ENCODE data around the gene TRAPPC3L. TPM values are rescaled to one million over a fixed set of nuclear protein-coding genes. Genes with fewer than 3 reads are reported as not detected.

TRAPPC3L gene
- total and polyA plus RNA-seq, 2 of the 8 experiments (the other 6 are each of a cell fraction or from before 2014, with no cell fraction given) = not detected

DNA sequence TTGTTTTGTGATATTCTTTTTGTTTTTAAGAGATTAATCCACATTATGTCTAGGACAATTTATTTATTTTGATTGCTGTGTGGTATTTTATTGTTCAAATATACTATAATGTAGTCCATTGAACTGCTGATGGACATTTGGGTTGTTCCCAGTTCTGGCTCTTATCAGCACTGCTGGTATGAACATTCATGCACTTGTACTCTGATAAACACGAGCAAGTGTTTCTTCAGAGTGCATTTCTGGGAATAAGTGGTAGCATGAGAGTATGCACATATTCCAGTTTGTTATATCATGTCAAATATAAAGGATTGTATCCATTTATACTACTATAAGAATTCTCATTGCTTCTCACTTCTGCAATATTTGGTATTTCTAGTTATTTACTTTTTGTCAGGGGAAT lies 77.2 kb downstream of the TRAPPC3L start:
- TF ChIP-seq NRF1 (IDR thresholded peaks at IDR 0.05; ENCODE audit: low read depth, low read length) = no peak
- TF ChIP-seq CEBPB (IDR thresholded peaks at IDR 0.05; ENCODE audit: low read depth, low read length) = no peak
- no peak for TF ChIP-seq EGR1 (IDR thresholded peaks at IDR 0.05; ENCODE audit: borderline replicate concordance, low read depth, low read length)
- no peak for TF ChIP-seq BCL11A (IDR thresholded peaks at IDR 0.05; ENCODE audit: low read depth in 2 of 2, low read length in 2 of 2)
- TF ChIP-seq SP1 (IDR thresholded peaks at IDR 0.05; ENCODE audit: low read depth, low read length) = no peak
- TF ChIP-seq, protein P1, sequence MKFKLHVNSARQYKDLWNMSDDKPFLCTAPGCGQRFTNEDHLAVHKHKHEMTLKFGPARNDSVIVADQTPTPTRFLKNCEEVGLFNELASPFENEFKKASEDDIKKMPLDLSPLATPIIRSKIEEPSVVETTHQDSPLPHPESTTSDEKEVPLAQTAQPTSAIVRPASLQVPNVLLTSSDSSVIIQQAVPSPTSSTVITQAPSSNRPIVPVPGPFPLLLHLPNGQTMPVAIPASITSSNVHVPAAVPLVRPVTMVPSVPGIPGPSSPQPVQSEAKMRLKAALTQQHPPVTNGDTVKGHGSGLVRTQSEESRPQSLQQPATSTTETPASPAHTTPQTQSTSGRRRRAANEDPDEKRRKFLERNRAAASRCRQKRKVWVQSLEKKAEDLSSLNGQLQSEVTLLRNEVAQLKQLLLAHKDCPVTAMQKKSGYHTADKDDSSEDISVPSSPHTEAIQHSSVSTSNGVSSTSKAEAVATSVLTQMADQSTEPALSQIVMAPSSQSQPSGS (IDR thresholded peaks at IDR 0.05; ENCODE audit: low read length) = no peak
- no peak for TF ChIP-seq CBX5 (IDR thresholded peaks at IDR 0.05; ENCODE audit: low read depth, low read length)
- Histone ChIP-seq H3K27me3 (replicated peaks in 1 of 4; ENCODE audit: control insufficient read depth in 3 of 4, extremely low read depth in 1 of 4, insufficient read depth in 3 of 4, low read length in 3 of 4) (peaks cover 0 to 2% (median under 1%) of the 10 kb centered on the region in 4 experiments; a peak in 2 of 7 replicates), H2BK5ac (ENCODE audit: low read depth, low read length) (no peak overlapping the region), H3K4me1 (replicated peaks in 1 of 4; ENCODE audit: control insufficient read depth in 3 of 4, insufficient read depth in 4 of 4, low read length in 3 of 4) (peaks cover 0 to 3% (median 0%) of the 10 kb centered on the region in 4 experiments; a peak in 2 of 7 replicates), H4K91ac (replicated peaks; ENCODE audit: insufficient read length, low read length) (no peak overlapping the region), H3K9me3 (ENCODE audit: insufficient read depth in 2 of 2, low read depth in 1 of 2, low read length in 1 of 2) (no peaks in the 10 kb centered on the region), H2BK12ac (ENCODE audit: low read depth, low read length) (no peak overlapping the region), H2BK120ac (replicated peaks; ENCODE audit: low read depth, low read length) (no peak overlapping the region), H4K20me1 (replicated peaks in 1 of 2; ENCODE audit: control insufficient read depth in 1 of 2, insufficient read depth in 2 of 2, low read length in 2 of 2) (no peaks in the 10 kb centered on the region), H3K27ac (ENCODE audit: low read depth, low read length) (no peak overlapping the region), H3K4me3 (ENCODE audit: extremely low read depth in 1 of 4, insufficient read depth in 2 of 4, low read depth in 3 of 4, low read length in 4 of 4) (no peak overlapping the region), H4K5ac (ENCODE audit: insufficient read length, low read depth, low read length) (no peak overlapping the region), H3K79me1 (ENCODE audit: low read depth, low read length) (no peaks in the 10 kb centered on the region), H3K4me2 (ENCODE audit: insufficient read depth in 1 of 2, low read depth in 2 of 2, low read length in 2 of 2) (no peak overlapping the region), H2BK15ac (ENCODE audit: low read length) (no peak overlapping the region), H2BK20ac (ENCODE audit: low read length) (no peak overlapping the region), H4K8ac (ENCODE audit: extremely low read depth, insufficient read depth, low read length) (no peak overlapping the region), H3K79me2 (ENCODE audit: control insufficient read depth in 1 of 2, insufficient read depth in 2 of 2, low read length in 2 of 2) (no peaks in the 10 kb centered on the region), H3K9ac (replicated peaks in 1 of 4; ENCODE audit: extremely low read depth in 1 of 4, low read depth in 3 of 4, low read length in 3 of 4) (no peak overlapping the region), H3K14ac (ENCODE audit: insufficient read length) (no peak overlapping the region), H3K36me3 (ENCODE audit: control insufficient read depth in 2 of 4, insufficient read depth in 4 of 4, low read length in 3 of 4) (no peaks in the 10 kb centered on the region), H3K56ac (replicated peaks; ENCODE audit: insufficient read length, low read depth, low read length) (no peak overlapping the region), H3K23ac (ENCODE audit: insufficient read length) (no peak overlapping the region), H3K18ac (ENCODE audit: extremely low read depth, low read length) (no peak overlapping the region), H3K23me2 (ENCODE audit: low read depth, low read length) (no peaks in the 10 kb centered on the region), H2AFZ (ENCODE audit: low read length) (no peak overlapping the region), H3K4ac (replicated peaks; ENCODE audit: insufficient read length, low read depth, low read length) (no peak overlapping the region), H2AK5ac (ENCODE audit: low read depth, low read length) (no peak overlapping the region)
- no peak for FAIRE-seq
- ChIA-PET POLR2A (ENCODE audit: partially characterized antibody) (no interaction called here), CTCF (ENCODE audit: partially characterized antibody) (interaction anchor here (0.6 to 1.3 kb wide), 2 partner anchors 43 kb away, joined by 3 to 5 read pairs; partner anchors contain the start of gene CALHM5)
- 92% methylated on average over 1 of the region's 1 CpG; no CpG with 5 or more reads in 1 of the 2 experiments for whole genome bisulfite sequencing, 2 experiments (ENCODE audit: extremely low coverage in 1 of 2, insufficient coverage in 1 of 2, insufficient read length in 1 of 2, insufficient replicate concordance in 2 of 2, low coverage in 1 of 2, low lambda C conversion rate in 2 of 2, missing lambda C conversion rate in 1 of 2)
- no peak for DNase-seq (ENCODE audit: low read depth in 1 of 2, low spot score in 2 of 2)

All from H1 (cell line).